Suprapubic skin (tissue), 4 donors: ENCODE results near the gene KCNJ8. TPM values are rescaled to one million over a fixed set of nuclear protein-coding genes. Genes with fewer than 3 reads are reported as not detected.

Experiments
- DNase-seq, 2 donors: peaks; one replicate each; pipeline ENCODE4 v3.0.0-alpha.2; 2019; ENCODE audit warnings: low spot score in 2 of 2
- H3K27ac ChIP-seq: fragments of 200-600 bp; sonication (generic); one replicate; pipeline ENCODE4 v1.5.1; 2019
- H3K27me3 ChIP-seq: fragments of 200-600 bp; sonication (generic); one replicate; pipeline ENCODE4 v1.5.1; 2019
- H3K36me3 ChIP-seq: fragments of 200-600 bp; sonication (generic); one replicate; pipeline ENCODE4 v1.5.1; 2019
- H3K4me1 ChIP-seq: fragments of 200-600 bp; sonication (generic); one replicate; pipeline ENCODE4 v1.5.1; 2019
- H3K4me3 ChIP-seq: fragments of 200-600 bp; sonication (generic); one replicate; pipeline ENCODE4 v1.5.1; 2019; ENCODE audit warnings: mild to moderate bottlenecking
- H3K9me3 ChIP-seq: fragments of 200-600 bp; sonication (generic); one replicate; pipeline ENCODE4 v1.5.1; 2019
- CTCF ChIP-seq, 2 donors: fragments of 200-600 bp in 1 of 2; fragments of 450-650 bp in 1 of 2; sonication (generic) in 1 of 2; IDR thresholded peaks; one replicate each; pipeline ENCODE4 v1.5.1; 2016 to 2019; ENCODE audit warnings: antibody characterized with exemption in 2 of 2, mild to moderate bottlenecking in 1 of 2, moderate library complexity in 1 of 2
- EP300 ChIP-seq: sonication (generic); formaldehyde crosslinking; IDR thresholded peaks from one replicate; pipeline ENCODE4 v1.6.1; 2017; ENCODE audit warnings: antibody characterized with exemption
- POLR2A ChIP-seq, 2 donors: fragments of 450-650 bp; IDR thresholded peaks; one replicate each; pipeline ENCODE4 v1.6.1; 2017; ENCODE audit warnings: antibody characterized with exemption in 2 of 2, mild to moderate bottlenecking in 2 of 2, moderate library complexity in 2 of 2
- POLR2AphosphoS5 ChIP-seq, 3 donors: sonication (generic); formaldehyde crosslinking; IDR thresholded peaks; one replicate each; pipeline ENCODE4 v1.6.1; 2017; ENCODE audit warnings: antibody characterized with exemption in 3 of 3
- WGBS: methylation state at CpG from one replicate; pipeline ENCODE4 v1.1.5; 2018; 5-methylcytosine and 5-hydroxymethylcytosine counted together
- total RNA-seq, 4 donors: library from RNA; depleted of rRNA; stranded (reverse); fragments of >200 nt; gene quantifications; one replicate each; pipeline ENCODE4 v1.1.0, GENCODE V29; 2016

Gene KCNJ8
- total RNA-seq, 4 donors from 2014 or later, result 1.4 to 7.8 (median 4.0) TPM

DNA sequence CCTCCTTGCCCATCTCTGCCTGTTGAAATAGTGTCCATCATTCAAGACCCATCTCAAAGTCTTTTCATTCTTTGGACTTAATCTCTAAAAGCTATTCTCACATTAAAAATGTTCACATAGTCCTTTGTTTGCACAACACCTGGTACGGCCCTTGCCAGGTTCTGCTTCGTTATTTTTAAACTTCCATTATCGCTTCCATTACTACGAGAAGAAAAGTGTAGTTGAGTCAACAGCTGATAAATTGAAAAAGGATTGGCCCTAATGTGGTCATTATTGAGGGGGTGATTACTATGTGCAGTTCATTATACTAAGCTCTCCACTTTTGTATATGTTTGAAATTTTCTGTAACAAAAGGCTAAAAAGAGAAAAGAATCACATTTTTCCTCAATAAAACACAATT is 17.8 kb downstream of the KCNJ8 start:
- TF ChIP-seq POLR2A (IDR thresholded peaks at IDR 0.05), result no peak
- no peak for TF ChIP-seq CTCF (IDR thresholded peaks at IDR 0.05)
- TF ChIP-seq POLR2AphosphoS5 (IDR thresholded peaks at IDR 0.05), result no peak
- no peak for TF ChIP-seq EP300
- H3K4me1 ChIP-seq, result peaks cover 10% of the 10 kb centered on the region

GRCh38 chr12:21751517-21751916 is 23.0 kb downstream of the KCNJ8 start:
- Histone ChIP-seq H3K9me3 (no peaks in the 10 kb centered on the region), H3K36me3 (no peaks in the 10 kb centered on the region), H3K4me3 (no peak overlapping the region), H3K4me1 (peaks cover 9% of the 10 kb centered on the region), H3K27ac (no peak overlapping the region), H3K27me3 (no peaks in the 10 kb centered on the region)
- TF ChIP-seq POLR2AphosphoS5 (IDR thresholded peaks at IDR 0.05), result no peak
- TF ChIP-seq POLR2A (IDR thresholded peaks at IDR 0.05), result no peak
- TF ChIP-seq CTCF (IDR thresholded peaks at IDR 0.05), result no peak
- no peak for TF ChIP-seq EP300
- WGBS, result 9% methylated on average over 4 of the region's 4 CpGs
- DNase-seq, result no peak

More for the DNA sequence above, 17.8 kb downstream of the KCNJ8 start:
- Histone ChIP-seq H3K4me3 (no peak overlapping the region), H3K36me3 (no peaks in the 10 kb centered on the region), H3K27ac (no peak overlapping the region), H3K9me3 (no peaks in the 10 kb centered on the region), H3K27me3 (no peaks in the 10 kb centered on the region)
- 97% methylated on average over 4 of the region's 4 CpGs for WGBS
- no peak for DNase-seq

GRCh38 chr12:21745258-21745657 is 29.2 kb downstream of the KCNJ8 start:
- 93% methylated on average over 6 of the region's 6 CpGs for WGBS

DNA sequence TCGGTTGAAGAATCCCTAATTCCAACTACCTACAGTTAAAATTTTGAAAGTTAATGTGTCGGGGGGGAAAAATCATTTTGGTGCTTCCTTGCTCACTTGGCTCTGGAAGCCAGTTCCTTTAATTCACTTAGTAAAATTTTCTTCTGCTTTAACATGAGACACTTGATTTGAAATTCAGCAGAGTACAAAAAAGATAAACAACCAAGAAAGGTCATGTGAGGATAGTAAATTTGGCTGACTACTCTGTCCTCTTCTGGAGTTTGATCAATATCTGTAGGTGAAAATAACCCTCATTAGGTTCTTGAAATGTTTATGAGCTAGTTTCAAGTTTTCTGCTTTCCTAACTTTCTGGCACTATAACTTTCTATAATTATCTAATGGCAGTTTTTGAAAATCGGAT is 43.4 kb downstream of the KCNJ8 start:
- Histone ChIP-seq H3K4me3 (no peak overlapping the region), H3K27ac (no peak overlapping the region), H3K36me3 (no peaks in the 10 kb centered on the region), H3K9me3 (no peaks in the 10 kb centered on the region), H3K27me3 (no peaks in the 10 kb centered on the region), H3K4me1 (no peaks in the 10 kb centered on the region)
- TF ChIP-seq POLR2A (IDR thresholded peaks at IDR 0.05) (no peak), POLR2AphosphoS5 (IDR thresholded peaks at IDR 0.05) (no peak), EP300 (no peak), CTCF (IDR thresholded peaks at IDR 0.05) (no peak)
- no peak for DNase-seq
- 54% methylated on average over 3 of the region's 3 CpGs for WGBS

More at GRCh38 chr12:21745258-21745657, 29.2 kb downstream of the KCNJ8 start:
- no peak for TF ChIP-seq POLR2A (IDR thresholded peaks at IDR 0.05)
- no peak for TF ChIP-seq EP300
- no peak for TF ChIP-seq POLR2AphosphoS5 (IDR thresholded peaks at IDR 0.05)
- no peak for TF ChIP-seq CTCF (IDR thresholded peaks at IDR 0.05)
- Histone ChIP-seq H3K27me3 (no peaks in the 10 kb centered on the region), H3K4me1 (no peaks in the 10 kb centered on the region), H3K4me3 (no peak overlapping the region), H3K36me3 (no peaks in the 10 kb centered on the region), H3K9me3 (no peaks in the 10 kb centered on the region), H3K27ac (no peak overlapping the region)
- no peak for DNase-seq

DNA sequence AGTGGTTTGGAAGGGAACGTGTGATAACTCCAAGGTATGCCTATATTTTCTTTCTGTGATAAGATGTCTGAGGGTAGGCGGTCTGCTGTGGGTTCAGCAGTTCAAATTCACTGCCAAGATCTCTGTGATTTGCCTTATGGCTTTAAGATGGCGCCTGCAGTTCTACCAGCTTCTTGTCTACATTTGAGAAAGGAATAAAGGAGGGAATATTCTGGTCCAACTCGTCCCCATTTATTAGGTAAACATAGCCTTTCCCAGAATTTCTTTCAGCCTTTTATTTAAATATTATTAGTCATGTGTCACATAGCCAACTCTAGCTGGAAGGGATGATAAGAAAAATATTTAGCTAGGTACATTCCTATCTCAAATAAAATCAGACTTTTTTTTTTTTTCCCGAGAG is 48.8 kb downstream of the KCNJ8 start:
- no peak for DNase-seq
- WGBS, result 54% methylated on average over 5 of the region's 5 CpGs
- H3K4me3 ChIP-seq, result no peak overlapping the region

More for the DNA sequence above, 48.8 kb downstream of the KCNJ8 start:
- Histone ChIP-seq H3K27ac (no peak overlapping the region), H3K9me3 (no peaks in the 10 kb centered on the region), H3K27me3 (no peaks in the 10 kb centered on the region), H3K36me3 (no peaks in the 10 kb centered on the region), H3K4me1 (no peaks in the 10 kb centered on the region)
- TF ChIP-seq POLR2A (IDR thresholded peaks at IDR 0.05), result no peak
- no peak for TF ChIP-seq EP300
- TF ChIP-seq POLR2AphosphoS5 (IDR thresholded peaks at IDR 0.05), result no peak
- no peak for TF ChIP-seq CTCF (IDR thresholded peaks at IDR 0.05)
